K562 (cell line): ENCODE results near the gene GMDS.

Experiments used
- ATF4 ChIP-seq: fragments of 450-650 bp; formaldehyde crosslinking; IDR thresholded peaks from 2 replicates; pipeline ENCODE4 v1.4.0; 2022; ENCODE audit warnings: mild to moderate bottlenecking, moderate library complexity
- FOXP4 ChIP-seq: sonication (generic); formaldehyde crosslinking; IDR thresholded peaks from 2 replicates; pipeline ENCODE4 v1.8.0; 2022; ENCODE audit warnings: mild to moderate bottlenecking, missing genetic modification reagents, borderline replicate concordance
- JUND ChIP-seq, 2 experiments: IDR thresholded peaks; 2 replicates in 1 of 2; 3 replicates in 1 of 2; pipeline ENCODE4 v1.6.1; 2011; ENCODE audit warnings: borderline replicate concordance in 2 of 2, low read depth in 2 of 2, low read length in 2 of 2, improper control_type of control experiment in 1 of 2, missing biosample characterization in 1 of 2, missing genetic modification characterization in 1 of 2, missing genetic modification reagents in 1 of 2
- NFYB ChIP-seq: IDR thresholded peaks from 2 replicates; pipeline ENCODE4 v1.6.1; 2011; ENCODE audit warnings: mild to moderate bottlenecking, moderate library complexity; ENCODE audit not compliant: insufficient read length; ENCODE audit errors: extremely low read depth
- SRSF7 ChIP-seq: fragments of 200-400 bp; formaldehyde crosslinking; optimal IDR thresholded peaks from 2 replicates; pipeline ENCODE3; 2017; ENCODE audit warnings: mild to moderate bottlenecking, low read depth, low read length
- TBP ChIP-seq: optimal IDR thresholded peaks from 2 replicates; pipeline ENCODE3; 2011; ENCODE audit warnings: low read depth, low read length, improper control_type of control experiment
- ZSCAN29 ChIP-seq: fragments of 450-650 bp; IDR thresholded peaks from 2 replicates; pipeline ENCODE4 v1.6.1; 2017

- TF ChIP-seq TBP, result no peak
- no peak for TF ChIP-seq SRSF7
- no peak for TF ChIP-seq NFYB
- TF ChIP-seq ATF4 (CRISPR knock-in tag), result no peak
- TF ChIP-seq JUND (IDR thresholded peaks at IDR 0.05; ENCODE audit: borderline replicate concordance, low read depth, low read length), result no peak
- TF ChIP-seq JUND (tag; IDR thresholded peaks at IDR 0.05; ENCODE audit: borderline replicate concordance, low read depth, low read length), result no peak
- no peak for TF ChIP-seq FOXP4 (CRISPR knock-in tag)
- no peak for TF ChIP-seq ZSCAN29
Measured at GRCh38 chr6:2000962-2001361, 244.4 kb downstream of the GMDS start.
